GM18870 (cell line): ENCODE measurements around the gene ELAVL2.
"Not testable (repeated sequence)": the region's sequence is repeated elsewhere in the genome, so short reads cannot be mapped to it uniquely, and the experiment has no call there.

Source experiments
- ATAC-seq: cut with Tn5 transposase; IDR thresholded peaks from one replicate; pipeline ENCODE4 v1.9.1; 2021; ENCODE audit warnings: moderate library complexity; ENCODE audit not compliant: unreplicated experiment

Gene ELAVL2

GRCh38 chr9:23730364-23730763, 95.7 kb downstream of the ELAVL2 start:
- no peak for ATAC-seq

- no peak for ATAC-seq
Observed at GRCh38 chr9:23728736-23729135, 97.3 kb downstream of the ELAVL2 start.

GRCh38 chr9:23725279-23725946, 100.6 kb downstream of the ELAVL2 start:
- ATAC-seq: no peak

GRCh38 chr9:23723672-23724071, 102.4 kb downstream of the ELAVL2 start:
- ATAC-seq: no peak

GRCh38 chr9:23723048-23723447, 103.0 kb downstream of the ELAVL2 start:
- not testable (repeated sequence) for ATAC-seq

GRCh38 chr9:23721466-23721865, 104.6 kb downstream of the ELAVL2 start:
- no peak for ATAC-seq

- ATAC-seq: no peak
Observed at GRCh38 chr9:23717505-23717904, 108.5 kb downstream of the ELAVL2 start.

GRCh38 chr9:23707249-23707648, 118.8 kb downstream of the ELAVL2 start:
- ATAC-seq: no peak

GRCh38 chr9:23702311-23702922, 123.6 kb downstream of the ELAVL2 start:
- ATAC-seq: no peak

GRCh38 chr9:23701291-23701690, 124.7 kb downstream of the ELAVL2 start:
- no peak for ATAC-seq

- no peak for ATAC-seq
Observed at GRCh38 chr9:23700359-23700758, 125.7 kb downstream of the ELAVL2 start.

- ATAC-seq: no peak
Observed at GRCh38 chr9:23698161-23698560, 127.9 kb downstream of the ELAVL2 start.

- no peak for ATAC-seq
Observed at GRCh38 chr9:23695572-23695971, 130.5 kb downstream of the ELAVL2 start.

- no peak for ATAC-seq
Observed at GRCh38 chr9:23693374-23693773, 132.7 kb downstream of the ELAVL2 start.

- no peak for ATAC-seq
Observed at GRCh38 chr9:23686896-23687295, 139.1 kb downstream of the ELAVL2 start.

- ATAC-seq: no peak
Observed at GRCh38 chr9:23686257-23686656, 139.8 kb downstream of the ELAVL2 start.

- ATAC-seq: no peak
Observed at GRCh38 chr9:23683611-23684061, 142.4 kb downstream of the ELAVL2 start.

GRCh38 chr9:23682891-23683431, 143.1 kb downstream of the ELAVL2 start:
- ATAC-seq: no peak

- no peak for ATAC-seq
Observed at GRCh38 chr9:23682352-23682751, 143.7 kb downstream of the ELAVL2 start.

GRCh38 chr9:23677446-23677845, 148.6 kb downstream of the ELAVL2 start:
- ATAC-seq: no peak

- ATAC-seq: no peak
Observed at GRCh38 chr9:23674016-23674585, 151.9 kb downstream of the ELAVL2 start.

GRCh38 chr9:23672151-23672550, 153.9 kb downstream of the ELAVL2 start:
- no peak for ATAC-seq
